ENCODE results near the gene NIP7.

NIP7 gene

GRCh38 chr16:69386596-69386995 is 47.0 kb downstream of the NIP7 start:
- DNase-seq (ENCODE audit: low read depth), result no peak
- H3K4me3 ChIP-seq (ENCODE audit: low read depth, low read length), result no peak overlapping the region; the same call in 1 of the 2 replicates
- TF ChIP-seq CTCF (IDR thresholded peaks at IDR 0.05; ENCODE audit: low read depth, low read length, missing control alignments), result no peak
